ENCODE results near the gene GABRG1. TPM values are rescaled to one million over a fixed set of nuclear protein-coding genes. Genes with fewer than 3 reads are reported as not detected.

Gene GABRG1
- polyA plus RNA-seq (2013, experiment 1 of 2) = not detected
- under 0.01 TPM for polyA plus RNA-seq (2013, experiment 2 of 2)

DNA sequence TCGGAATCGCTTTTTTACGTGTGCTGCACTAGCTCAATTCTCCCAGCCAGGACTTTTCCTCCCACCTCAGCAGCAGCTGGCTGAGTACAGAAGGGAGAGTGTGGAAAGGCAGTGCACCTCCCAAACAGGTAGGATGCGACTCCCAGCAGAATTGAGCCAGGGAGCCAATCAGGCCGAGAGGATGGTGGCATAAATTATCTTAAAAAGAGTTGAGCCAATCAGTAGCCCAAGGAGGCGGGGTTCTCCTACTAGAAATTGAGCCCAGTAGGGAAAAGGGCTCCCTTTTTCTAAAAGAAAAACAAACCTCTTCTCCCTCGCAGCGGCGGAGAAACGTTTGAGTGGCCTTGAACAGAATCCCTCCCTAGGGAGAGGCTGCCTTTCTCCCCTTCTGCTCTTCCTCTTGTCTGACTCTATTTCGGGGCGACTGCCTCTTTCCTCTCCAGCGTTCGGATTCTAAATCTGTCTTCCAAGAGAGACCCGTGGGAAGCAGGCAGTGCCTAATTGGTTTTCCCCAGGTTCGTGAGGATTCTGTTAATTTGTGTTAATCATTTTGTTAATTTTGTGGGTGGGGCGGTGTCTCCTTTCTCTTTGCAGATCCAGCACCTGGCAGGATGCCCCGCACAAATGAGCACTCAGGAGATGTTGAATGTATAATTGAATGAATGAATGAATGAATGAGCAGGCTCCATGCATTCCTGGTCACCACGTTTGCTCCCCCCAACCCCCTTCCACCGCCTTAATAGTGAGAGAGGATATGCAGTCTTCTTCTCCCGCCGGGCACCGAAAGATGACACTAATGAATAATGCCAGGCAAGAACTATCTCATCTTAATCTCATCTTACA, at the start of gene GABRG1:
TSS of gene GABRG1 (minus strand) at position 142 of the 843 bp plus-strand sequence. CDS start at position 1, 141 bp downstream.
- Histone ChIP-seq H3K18ac (ENCODE audit: low read length) (no peak within 1 kb of the TSS), H4K8ac (ENCODE audit: low read depth, low read length) (no peak within 1 kb of the TSS), H2BK15ac (ENCODE audit: low read length) (no peak within 1 kb of the TSS), H3K14ac (ENCODE audit: low read length) (no peak within 1 kb of the TSS), H3K79me1 (ENCODE audit: low read depth, low read length) (no peaks in the 10 kb centered on the region), H2AK5ac (ENCODE audit: low read depth, low read length) (no peak within 1 kb of the TSS), H3K23ac (ENCODE audit: low read depth, low read length, poor library complexity) (no peak within 1 kb of the TSS), H4K91ac (ENCODE audit: low read depth, low read length, poor library complexity) (no peak within 1 kb of the TSS), H3K4me2 (ENCODE audit: insufficient read depth, low read length, poor library complexity, severe bottlenecking) (peak within 1 kb of the TSS; percentile 34), H3K27ac (replicated peaks; ENCODE audit: low read length) (no peak within 1 kb of the TSS), H3K9me3 (replicated peaks in 1 of 2; ENCODE audit: control insufficient read depth in 2 of 2, insufficient read depth in 1 of 2, low read depth in 1 of 2, low read length in 2 of 2) (no peaks in the 10 kb centered on the region), H3K4me1 (ENCODE audit: control insufficient read depth in 2 of 2, insufficient read depth in 1 of 2, low read depth in 1 of 2, low read length in 2 of 2) (peaks cover 0 to 6% of the 10 kb centered on the region in 2 donors), H3K4me3 (ENCODE audit: low read length in 2 of 2) (peak within 1 kb of the TSS in 1 of 2 donors; percentile 57), H2BK12ac (ENCODE audit: low read length) (no peak within 1 kb of the TSS), H3K36me3 (replicated peaks in 1 of 2; ENCODE audit: control insufficient read depth in 2 of 2, insufficient read depth in 2 of 2, low read length in 2 of 2) (no peaks in the 10 kb centered on the region), H2BK120ac (ENCODE audit: low read depth, low read length) (no peak within 1 kb of the TSS), H3K4ac (ENCODE audit: low read length) (no peak within 1 kb of the TSS), H2AFZ (ENCODE audit: low read length) (peak within 1 kb of the TSS; percentile 23), H3K9ac (ENCODE audit: low read depth, low read length, poor library complexity) (no peak within 1 kb of the TSS), H2BK5ac (ENCODE audit: low read length) (no peak within 1 kb of the TSS), H3K27me3 (ENCODE audit: control insufficient read depth in 3 of 3, insufficient read depth in 3 of 3, low read depth in 1 of 3, low read length in 3 of 3) (peaks cover 0 to 19% (median 6%) of the 10 kb centered on the region in 3 experiments)
- no CpG with 5 or more reads among the region's 23 CpGs for WGBS, 2 donors (ENCODE audit: extremely low coverage in 2 of 2, insufficient read length in 2 of 2, insufficient replicate concordance in 1 of 2)
- peak; percentile 15 for DNase-seq (ENCODE audit: low spot score)

DNA sequence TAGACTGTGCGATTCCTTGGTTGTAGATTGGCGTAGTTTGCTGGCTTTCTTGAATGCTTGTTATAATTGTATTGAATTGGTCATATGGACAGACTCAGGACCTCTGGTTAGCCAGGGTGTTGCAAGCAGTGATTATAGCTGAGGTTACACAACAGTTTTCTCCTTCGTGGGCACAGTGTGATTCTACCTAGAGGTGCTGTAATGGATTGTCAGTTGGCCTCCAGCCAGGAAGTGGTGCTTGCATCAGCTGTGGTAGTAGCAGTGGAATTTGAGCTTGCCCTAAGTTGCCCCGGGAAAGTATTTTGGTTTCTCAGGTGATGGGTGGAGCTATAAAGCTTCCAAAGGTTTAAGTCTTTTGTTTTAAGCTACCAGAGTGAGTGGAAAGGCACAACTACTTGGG, 23.1 kb upstream of the GABRG1 start:
- DNase-seq (ENCODE audit: low spot score) = no peak
- Histone ChIP-seq H2AFZ (ENCODE audit: low read length) (no peak overlapping the region), H3K27ac (replicated peaks; ENCODE audit: low read length) (no peak overlapping the region), H3K36me3 (replicated peaks in 1 of 2; ENCODE audit: control insufficient read depth in 2 of 2, insufficient read depth in 2 of 2, low read length in 2 of 2) (no peaks in the 10 kb centered on the region), H2BK120ac (ENCODE audit: low read depth, low read length) (no peak overlapping the region), H3K4me1 (ENCODE audit: control insufficient read depth in 2 of 2, insufficient read depth in 1 of 2, low read depth in 1 of 2, low read length in 2 of 2) (no peaks in the 10 kb centered on the region), H2AK5ac (ENCODE audit: low read depth, low read length) (no peak overlapping the region), H3K18ac (ENCODE audit: low read length) (no peak overlapping the region), H3K9me3 (replicated peaks in 1 of 2; ENCODE audit: control insufficient read depth in 2 of 2, insufficient read depth in 1 of 2, low read depth in 1 of 2, low read length in 2 of 2) (no peaks in the 10 kb centered on the region), H4K91ac (ENCODE audit: low read depth, low read length, poor library complexity) (no peak overlapping the region), H2BK15ac (ENCODE audit: low read length) (no peak overlapping the region), H3K79me1 (ENCODE audit: low read depth, low read length) (no peaks in the 10 kb centered on the region), H3K4me2 (ENCODE audit: insufficient read depth, low read length, poor library complexity, severe bottlenecking) (no peak overlapping the region), H3K23ac (ENCODE audit: low read depth, low read length, poor library complexity) (no peak overlapping the region), H2BK12ac (ENCODE audit: low read length) (no peak overlapping the region), H2BK5ac (ENCODE audit: low read length) (no peak overlapping the region), H3K4ac (ENCODE audit: low read length) (no peak overlapping the region), H3K27me3 (ENCODE audit: control insufficient read depth in 3 of 3, insufficient read depth in 3 of 3, low read depth in 1 of 3, low read length in 3 of 3) (no peaks in the 10 kb centered on the region), H4K8ac (ENCODE audit: low read depth, low read length) (no peak overlapping the region), H3K4me3 (ENCODE audit: low read length in 2 of 2) (no peak overlapping the region), H3K9ac (ENCODE audit: low read depth, low read length, poor library complexity) (no peak overlapping the region), H3K14ac (ENCODE audit: low read length) (no peak overlapping the region)
- no CpG with 5 or more reads among the region's 4 CpGs for WGBS, 2 donors (ENCODE audit: extremely low coverage in 2 of 2, insufficient read length in 2 of 2, insufficient replicate concordance in 1 of 2)

- H2AK5ac ChIP-seq (ENCODE audit: low read depth, low read length) = no peak overlapping the region
- no peak overlapping the region for H4K8ac ChIP-seq (ENCODE audit: low read depth, low read length)
- no peak overlapping the region for H3K4ac ChIP-seq (ENCODE audit: low read length)
- H2BK15ac ChIP-seq (ENCODE audit: low read length) = no peak overlapping the region
- H3K4me3 ChIP-seq (ENCODE audit: low read length in 2 of 2) = no peak overlapping the region
- no peak overlapping the region for H3K4me2 ChIP-seq (ENCODE audit: insufficient read depth, low read length, poor library complexity, severe bottlenecking)
- H3K4me1 ChIP-seq (ENCODE audit: control insufficient read depth in 2 of 2, insufficient read depth in 1 of 2, low read depth in 1 of 2, low read length in 2 of 2) = no peaks in the 10 kb centered on the region
- no peak overlapping the region for H2BK5ac ChIP-seq (ENCODE audit: low read length)
- no peak overlapping the region for H3K18ac ChIP-seq (ENCODE audit: low read length)
- H3K36me3 ChIP-seq (replicated peaks in 1 of 2; ENCODE audit: control insufficient read depth in 2 of 2, insufficient read depth in 2 of 2, low read length in 2 of 2) = no peaks in the 10 kb centered on the region
- no peak overlapping the region for H2BK120ac ChIP-seq (ENCODE audit: low read depth, low read length)
- H3K27ac ChIP-seq (replicated peaks; ENCODE audit: low read length) = no peak overlapping the region
- no peaks in the 10 kb centered on the region for H3K79me1 ChIP-seq (ENCODE audit: low read depth, low read length)
- WGBS, 2 donors (ENCODE audit: extremely low coverage in 2 of 2, insufficient read length in 2 of 2, insufficient replicate concordance in 1 of 2) = no CpG with 5 or more reads among the region's 2 CpGs
- no peak overlapping the region for H3K14ac ChIP-seq (ENCODE audit: low read length)
- no peak overlapping the region for H3K9ac ChIP-seq (ENCODE audit: low read depth, low read length, poor library complexity)
- H3K9me3 ChIP-seq (replicated peaks in 1 of 2; ENCODE audit: control insufficient read depth in 2 of 2, insufficient read depth in 1 of 2, low read depth in 1 of 2, low read length in 2 of 2) = no peaks in the 10 kb centered on the region
- no peaks in the 10 kb centered on the region for H3K27me3 ChIP-seq (ENCODE audit: control insufficient read depth in 3 of 3, insufficient read depth in 3 of 3, low read depth in 1 of 3, low read length in 3 of 3)
- H3K23ac ChIP-seq (ENCODE audit: low read depth, low read length, poor library complexity) = no peak overlapping the region
- H2AFZ ChIP-seq (ENCODE audit: low read length) = no peak overlapping the region
- H2BK12ac ChIP-seq (ENCODE audit: low read length) = no peak overlapping the region
- H4K91ac ChIP-seq (ENCODE audit: low read depth, low read length, poor library complexity) = no peak overlapping the region
- no peak for DNase-seq (ENCODE audit: low spot score)
These were observed 7.7 kb upstream of the GABRG1 start for GRCh38 chr4:46131498-46132057.

DNA sequence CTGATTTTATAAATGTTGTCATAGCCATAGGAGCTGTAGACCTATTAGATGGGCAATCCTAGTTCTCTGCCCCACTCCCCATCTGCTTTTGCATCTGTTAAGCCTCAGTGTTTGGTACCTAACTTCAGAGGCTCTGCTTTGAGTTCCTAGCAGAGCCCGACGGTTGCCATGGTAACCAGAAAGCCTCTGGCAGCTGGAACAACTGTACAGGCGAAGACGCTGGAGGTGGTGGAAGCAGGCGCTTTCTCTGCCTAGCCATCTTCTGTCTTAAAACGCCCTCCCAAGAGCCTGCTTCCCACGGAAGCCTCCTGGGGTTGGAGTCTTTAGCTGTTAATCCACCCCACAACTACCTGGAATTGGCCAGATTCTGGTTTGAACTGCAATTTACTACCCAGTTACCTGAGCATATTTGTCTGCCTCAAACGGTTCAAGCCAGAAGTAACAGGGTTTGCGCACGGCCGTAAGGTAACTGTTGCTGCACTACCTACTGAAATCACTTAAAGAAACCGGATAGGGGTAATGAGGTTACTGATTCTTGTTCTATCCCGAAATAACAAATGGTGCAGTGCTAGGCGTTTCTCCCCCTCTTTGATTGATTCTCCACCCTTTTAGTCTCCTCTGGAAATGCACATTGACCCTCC, 1.0 kb upstream of the GABRG1 start:
- no peak overlapping the region for H4K91ac ChIP-seq (ENCODE audit: low read depth, low read length, poor library complexity)
- H2BK15ac ChIP-seq (ENCODE audit: low read length) = no peak overlapping the region
- peaks cover 0 to 19% (median 6%) of the 10 kb centered on the region in 3 experiments for H3K27me3 ChIP-seq (ENCODE audit: control insufficient read depth in 3 of 3, insufficient read depth in 3 of 3, low read depth in 1 of 3, low read length in 3 of 3)
- WGBS, 2 donors (ENCODE audit: extremely low coverage in 2 of 2, insufficient read length in 2 of 2, insufficient replicate concordance in 1 of 2) = no CpG with 5 or more reads among the region's 14 CpGs
- no peak overlapping the region for H3K23ac ChIP-seq (ENCODE audit: low read depth, low read length, poor library complexity)
- no peak overlapping the region for H3K4me3 ChIP-seq (ENCODE audit: low read length in 2 of 2)
- no peak overlapping the region for H2AFZ ChIP-seq (ENCODE audit: low read length)
- peak; percentile 79 for DNase-seq (ENCODE audit: low spot score)
- no peak overlapping the region for H3K4ac ChIP-seq (ENCODE audit: low read length)
- no peaks in the 10 kb centered on the region for H3K79me1 ChIP-seq (ENCODE audit: low read depth, low read length)
- H2BK5ac ChIP-seq (ENCODE audit: low read length) = no peak overlapping the region
- H3K27ac ChIP-seq (replicated peaks; ENCODE audit: low read length) = no peak overlapping the region
- H3K4me1 ChIP-seq (ENCODE audit: control insufficient read depth in 2 of 2, insufficient read depth in 1 of 2, low read depth in 1 of 2, low read length in 2 of 2) = peaks cover 0 to 6% of the 10 kb centered on the region in 2 donors
- no peak overlapping the region for H3K9ac ChIP-seq (ENCODE audit: low read depth, low read length, poor library complexity)
- H4K8ac ChIP-seq (ENCODE audit: low read depth, low read length) = no peak overlapping the region
- no peak overlapping the region for H3K14ac ChIP-seq (ENCODE audit: low read length)
- H2AK5ac ChIP-seq (ENCODE audit: low read depth, low read length) = no peak overlapping the region
- no peaks in the 10 kb centered on the region for H3K9me3 ChIP-seq (replicated peaks in 1 of 2; ENCODE audit: control insufficient read depth in 2 of 2, insufficient read depth in 1 of 2, low read depth in 1 of 2, low read length in 2 of 2)
- H3K36me3 ChIP-seq (replicated peaks in 1 of 2; ENCODE audit: control insufficient read depth in 2 of 2, insufficient read depth in 2 of 2, low read length in 2 of 2) = no peaks in the 10 kb centered on the region
- no peak overlapping the region for H2BK12ac ChIP-seq (ENCODE audit: low read length)
- no peak overlapping the region for H3K4me2 ChIP-seq (ENCODE audit: insufficient read depth, low read length, poor library complexity, severe bottlenecking)
- H3K18ac ChIP-seq (ENCODE audit: low read length) = no peak overlapping the region
- H2BK120ac ChIP-seq (ENCODE audit: low read depth, low read length) = no peak overlapping the region
